Measurements from ENCODE around the gene PPIP5K2.
"Not testable (repeated sequence)": the region's sequence is repeated elsewhere in the genome, so short reads cannot be mapped to it uniquely, and the experiment has no call there.

PPIP5K2 gene

GRCh38 chr5:103208460-103208859 is 88.4 kb downstream of the PPIP5K2 start:
- no peak for DNase-seq (ENCODE audit: low read depth)

- no peak for DNase-seq (ENCODE audit: low read depth)
These were observed 89.0 kb downstream of the PPIP5K2 start for GRCh38 chr5:103209065-103209464.

- no peak for DNase-seq (ENCODE audit: low read depth)
These were observed 90.9 kb downstream of the PPIP5K2 start for GRCh38 chr5:103210952-103211351.

GRCh38 chr5:103211576-103212561 is 91.8 kb downstream of the PPIP5K2 start:
- peak; percentile 7 for DNase-seq (ENCODE audit: low read depth)

GRCh38 chr5:103216137-103216536 is 96.0 kb downstream of the PPIP5K2 start:
- no peak for DNase-seq (ENCODE audit: low read depth)

GRCh38 chr5:103216697-103217096 is 96.6 kb downstream of the PPIP5K2 start:
- DNase-seq (ENCODE audit: low read depth): no peak

- no peak for DNase-seq (ENCODE audit: low read depth)
These were observed 97.0 kb downstream of the PPIP5K2 start for GRCh38 chr5:103217101-103217500.

- DNase-seq (ENCODE audit: low read depth): peak; percentile 99
These were observed 98.1 kb downstream of the PPIP5K2 start for GRCh38 chr5:103218164-103218563.

GRCh38 chr5:103219074-103219473 is 99.0 kb downstream of the PPIP5K2 start:
- DNase-seq (ENCODE audit: low read depth): not testable (repeated sequence)

- DNase-seq (ENCODE audit: low read depth): no peak
These were observed 103.2 kb downstream of the PPIP5K2 start for GRCh38 chr5:103223031-103223955.

- DNase-seq (ENCODE audit: low read depth): peak; percentile 87
These were observed 104.2 kb downstream of the PPIP5K2 start for GRCh38 chr5:103224118-103224893.

- DNase-seq (ENCODE audit: low read depth): no peak
These were observed 104.8 kb downstream of the PPIP5K2 start for GRCh38 chr5:103224894-103225246.

GRCh38 chr5:103228061-103228460 is 108.0 kb downstream of the PPIP5K2 start:
- DNase-seq (ENCODE audit: low read depth): no peak

- no peak for DNase-seq (ENCODE audit: low read depth)
These were observed 108.5 kb downstream of the PPIP5K2 start for GRCh38 chr5:103228588-103228987.

GRCh38 chr5:103232393-103232999 is 112.4 kb downstream of the PPIP5K2 start:
- peak; percentile 55 for DNase-seq (ENCODE audit: low read depth)

GRCh38 chr5:103234239-103234975 is 114.3 kb downstream of the PPIP5K2 start:
- peak; percentile 69 for DNase-seq (ENCODE audit: low read depth)

GRCh38 chr5:103235891-103236290 is 115.8 kb downstream of the PPIP5K2 start:
- DNase-seq (ENCODE audit: low read depth): no peak

- no peak for DNase-seq (ENCODE audit: low read depth)
These were observed 117.7 kb downstream of the PPIP5K2 start for GRCh38 chr5:103237778-103238177.

GRCh38 chr5:103243665-103244064 is 123.6 kb downstream of the PPIP5K2 start:
- DNase-seq (ENCODE audit: low read depth): peak; percentile 99

- no peak for DNase-seq (ENCODE audit: low read depth)
These were observed 124.3 kb downstream of the PPIP5K2 start for GRCh38 chr5:103244398-103244797.

GRCh38 chr5:103245761-103246160 is 125.7 kb downstream of the PPIP5K2 start:
- DNase-seq (ENCODE audit: low read depth): no peak

Measured in amniotic epithelial cell (primary cell).